H9 (cell line): ENCODE results near the gene KCNC2. TPM values are rescaled to one million over a fixed set of nuclear protein-coding genes. Genes with fewer than 3 reads are reported as not detected.

Experiments used
- DNase-seq: peaks from one replicate; pipeline ENCODE4 v3.0.0-alpha.2; 2017
- H2AFZ ChIP-seq: one replicate; pipeline ENCODE4 v1.6.1; 2013; ENCODE audit warnings: mild to moderate bottlenecking, low read length, control low read depth, moderate library complexity
- H2AK5ac ChIP-seq: 2 replicates; pipeline ENCODE4 v1.6.1; 2013; ENCODE audit warnings: low read length, control low read depth, mixed read lengths; ENCODE audit not compliant: insufficient read length
- H2BK120ac ChIP-seq: one replicate; pipeline ENCODE4 v1.6.1; 2013; ENCODE audit warnings: low read depth, mild to moderate bottlenecking, low read length, control low read depth, inconsistent platforms; ENCODE audit not compliant: poor library complexity, severe bottlenecking
- H2BK12ac ChIP-seq: 2 replicates; pipeline ENCODE4 v1.6.1; 2013; ENCODE audit warnings: low read length, control low read depth, mixed read lengths, low read depth; ENCODE audit not compliant: insufficient read length
- H2BK15ac ChIP-seq: 2 replicates; pipeline ENCODE4 v1.6.1; 2013; ENCODE audit warnings: low read depth, low read length, control low read depth
- H2BK20ac ChIP-seq: one replicate; pipeline ENCODE4 v1.6.1; 2013; ENCODE audit warnings: low read depth, mild to moderate bottlenecking, low read length, control low read depth, inconsistent platforms; ENCODE audit not compliant: poor library complexity, severe bottlenecking
- H2BK5ac ChIP-seq: 2 replicates; pipeline ENCODE4 v1.6.1; 2013; ENCODE audit warnings: low read length, control low read depth, mixed read lengths; ENCODE audit not compliant: insufficient read length
- H3K14ac ChIP-seq: 2 replicates; pipeline ENCODE4 v1.6.1; 2013; ENCODE audit warnings: low read length, control low read depth; ENCODE audit not compliant: insufficient read depth
- H3K18ac ChIP-seq: 2 replicates; pipeline ENCODE4 v1.6.1; 2013; ENCODE audit warnings: low read depth, mild to moderate bottlenecking, mixed read lengths, low read length, control low read depth; ENCODE audit not compliant: insufficient read length
- H3K23ac ChIP-seq: 2 replicates; pipeline ENCODE4 v1.6.1; 2013; ENCODE audit warnings: low read length, control low read depth, mixed read lengths, low read depth; ENCODE audit not compliant: insufficient read length
- H3K23me2 ChIP-seq: 2 replicates; pipeline ENCODE4 v1.6.1; 2013; ENCODE audit warnings: low read depth, mild to moderate bottlenecking, mixed read lengths, low read length, control low read depth; ENCODE audit not compliant: insufficient read length, poor library complexity, severe bottlenecking
- H3K27ac ChIP-seq: 2 replicates; pipeline ENCODE4 v1.5.1; 2013; ENCODE audit warnings: low read length, control low read depth, mixed read lengths, low read depth; ENCODE audit not compliant: insufficient read length
- H3K27me3 ChIP-seq: 2 replicates; pipeline ENCODE4 v1.6.1; 2013; ENCODE audit warnings: low read length, control low read depth, inconsistent platforms; ENCODE audit not compliant: insufficient read depth
- H3K4ac ChIP-seq: 2 replicates; pipeline ENCODE4 v1.6.1; 2013; ENCODE audit warnings: low read depth, mild to moderate bottlenecking, control low read depth, inconsistent platforms, low read length, moderate library complexity
- H3K4me1 ChIP-seq: 2 replicates; pipeline ENCODE4 v1.6.1; 2013; ENCODE audit warnings: low read length, control low read depth, inconsistent platforms; ENCODE audit not compliant: insufficient read depth
- H3K4me2 ChIP-seq: 2 replicates; pipeline ENCODE4 v1.6.1; 2013; ENCODE audit warnings: low read length, control low read depth, mixed read lengths; ENCODE audit not compliant: insufficient read length, insufficient read depth
- H3K56ac ChIP-seq: 2 replicates; pipeline ENCODE4 v1.6.1; 2013; ENCODE audit warnings: low read depth, mild to moderate bottlenecking, mixed read lengths, low read length, control low read depth; ENCODE audit not compliant: insufficient read length
- H3K79me1 ChIP-seq: 2 replicates; pipeline ENCODE4 v1.6.1; 2013; ENCODE audit warnings: low read depth, mild to moderate bottlenecking, moderate library complexity, low read length, control low read depth, inconsistent platforms; ENCODE audit not compliant: insufficient read depth, poor library complexity, severe bottlenecking
- H3K79me2 ChIP-seq: 2 replicates; pipeline ENCODE4 v1.6.1; 2013; ENCODE audit warnings: low read length, control low read depth, inconsistent platforms; ENCODE audit not compliant: insufficient read depth
- H3K9ac ChIP-seq: 2 replicates; pipeline ENCODE4 v1.6.1; 2013; ENCODE audit warnings: low read length, control low read depth, mixed read lengths; ENCODE audit not compliant: insufficient read length; ENCODE audit errors: extremely low read depth
- H3K9me3 ChIP-seq: one replicate; pipeline ENCODE4 v1.6.1; 2013; ENCODE audit warnings: low read depth, low read length, inconsistent platforms; ENCODE audit not compliant: control insufficient read depth
- H3T11ph ChIP-seq: one replicate; pipeline ENCODE4 v1.6.1; 2013; ENCODE audit warnings: mild to moderate bottlenecking, low read length, control low read depth, inconsistent platforms
- H4K20me1 ChIP-seq: one replicate; pipeline ENCODE4 v1.6.1; 2013; ENCODE audit not compliant: control insufficient read depth, insufficient read length, insufficient read depth
- H4K5ac ChIP-seq: 2 replicates; pipeline ENCODE4 v1.6.1; 2013; ENCODE audit warnings: low read depth, mild to moderate bottlenecking, mixed read lengths, low read length, control low read depth; ENCODE audit not compliant: insufficient read length
- H4K8ac ChIP-seq: replicated peaks from 2 replicates; pipeline ENCODE4 v1.6.1; 2013; ENCODE audit warnings: low read length, control low read depth, mixed read lengths, low read depth; ENCODE audit not compliant: insufficient read length
- H4K91ac ChIP-seq: 2 replicates; pipeline ENCODE4 v1.6.1; 2013; ENCODE audit warnings: low read depth, mild to moderate bottlenecking, moderate library complexity, mixed read lengths, low read length, control low read depth; ENCODE audit not compliant: insufficient read length
- H3K27ac Mint-ChIP-seq, 3 experiments: 2 replicates in 2 of 3; 3 replicates in 1 of 3; pipeline ENCODE4 v1.8.0; 2020 to 2021; ENCODE audit warnings: mixed read lengths in 3 of 3, mild to moderate bottlenecking in 1 of 3, moderate library complexity in 1 of 3
- H3K27me3 Mint-ChIP-seq: 2 replicates; pipeline ENCODE4 v1.8.0; 2021; ENCODE audit warnings: low read depth, mild to moderate bottlenecking, moderate library complexity, mixed read lengths
- H3K36me3 Mint-ChIP-seq, 3 experiments: 2 replicates in 2 of 3; 3 replicates in 1 of 3; pipeline ENCODE4 v1.8.0; 2020 to 2021; ENCODE audit warnings: low read depth in 3 of 3, mixed read lengths in 3 of 3; ENCODE audit not compliant: insufficient read depth in 1 of 3
- H3K4me1 Mint-ChIP-seq, 2 experiments: 2 replicates each; pipeline ENCODE4 v1.8.0; 2020; ENCODE audit warnings: mixed read lengths in 2 of 2
- H3K4me3 Mint-ChIP-seq, 2 experiments: 2 replicates in 1 of 2; 3 replicates in 1 of 2; pipeline ENCODE4 v1.8.0; 2020 to 2021; ENCODE audit warnings: mild to moderate bottlenecking in 2 of 2, mixed read lengths in 2 of 2, moderate library complexity in 1 of 2
- H3K9me3 Mint-ChIP-seq, 2 experiments: 2 replicates in 1 of 2; 3 replicates in 1 of 2; pipeline ENCODE4 v1.8.0; 2020; ENCODE audit warnings: mild to moderate bottlenecking in 2 of 2, mixed read lengths in 2 of 2, moderate library complexity in 1 of 2
- CTCF ChIP-seq: fragments of 200-600 bp; sonication (generic); conservative IDR thresholded peaks from 3 replicates; pipeline ENCODE4 v1.8.0; 2021; ENCODE audit warnings: antibody characterized with exemption, mild to moderate bottlenecking
- WGBS: extraction: QIAGEN DNeasy Blood & Tissue Kit; methylation state at CpG from one replicate; pipeline ENCODE4 v1.1.7; 2013; ENCODE audit warnings: missing lambda C conversion rate, low lambda C conversion rate, mixed read lengths; ENCODE audit not compliant: insufficient read length; ENCODE audit errors: extremely low coverage; 5-methylcytosine and 5-hydroxymethylcytosine counted together
- total RNA-seq: library from RNA; stranded (reverse); gene quantifications from 2 replicates; pipeline ENCODE4 v1.2.1, GENCODE V29; 2021

The KCNC2 gene
- total RNA-seq, 1 experiment from 2014 or later = not detected

- WGBS = no CpG with 5 or more reads among the region's 4 CpGs
- Histone ChIP-seq H3K18ac (no peak overlapping the region), H2BK120ac (no peak overlapping the region), H3K23me2 (no peaks in the 10 kb centered on the region), H2AK5ac (no peak overlapping the region), H3K4ac (no peak overlapping the region), H3K9ac (no peak overlapping the region), H2BK15ac (no peak overlapping the region), H2AFZ (no peak overlapping the region), H3K4me2 (no peak overlapping the region), H3K56ac (no peak overlapping the region), H4K91ac (no peak overlapping the region), H2BK12ac (no peak overlapping the region), H3K9me3 (no peaks in the 10 kb centered on the region), H4K8ac (no peak overlapping the region), H3K27ac (no peak overlapping the region), H2BK5ac (no peak overlapping the region), H3K27me3 (no peaks in the 10 kb centered on the region), H3K23ac (no peak overlapping the region), H3K4me1 (no peaks in the 10 kb centered on the region), H4K5ac (no peak overlapping the region), H2BK20ac (no peak overlapping the region), H3K79me2 (no peaks in the 10 kb centered on the region), H3K79me1 (no peaks in the 10 kb centered on the region), H3T11ph (no peak overlapping the region), H3K14ac (no peak overlapping the region), H4K20me1 (no peaks in the 10 kb centered on the region)
- H3K4me3 Mint-ChIP-seq = no peak overlapping the region
- H3K4me1 Mint-ChIP-seq = no peaks in the 10 kb centered on the region
- no peak for DNase-seq
- H3K27ac Mint-ChIP-seq = no peak overlapping the region
- H3K27me3 Mint-ChIP-seq = no peaks in the 10 kb centered on the region
- H3K9me3 Mint-ChIP-seq = no peaks in the 10 kb centered on the region
- no peak for TF ChIP-seq CTCF
- H3K36me3 Mint-ChIP-seq = no peaks in the 10 kb centered on the region
Observed at GRCh38 chr12:75170640-75171185, 38.9 kb downstream of the KCNC2 start.
